ENCODE data around the gene ZNF280D. TPM values are rescaled to one million over a fixed set of nuclear protein-coding genes. Genes with fewer than 3 reads are reported as not detected.

The ZNF280D gene
- total RNA-seq, 1 experiment from 2014 or later, result 25.3 TPM

DNA sequence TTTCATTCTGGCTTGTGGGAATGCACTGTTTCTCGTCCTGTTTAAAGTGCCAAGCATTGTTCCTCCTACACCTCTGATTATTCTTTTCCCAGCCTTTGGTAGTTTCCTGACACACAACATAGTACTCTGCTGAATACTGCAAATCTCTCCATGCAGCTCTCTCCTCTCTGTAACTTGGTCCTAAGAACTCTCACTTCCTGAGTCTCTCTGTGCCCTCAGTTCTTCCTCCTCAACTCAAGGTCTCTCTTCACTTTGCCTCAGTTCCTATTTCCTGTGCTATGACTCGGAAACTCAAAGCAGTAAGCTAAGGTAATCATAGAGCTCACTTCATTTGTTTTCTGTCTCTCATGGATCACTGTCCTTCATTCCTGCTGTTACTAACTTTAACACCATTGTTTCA, 113.4 kb downstream of the ZNF280D start:
- Histone ChIP-seq H3K4me3 (replicated peaks in 1 of 2; ENCODE audit: low read depth in 1 of 2, low read length in 2 of 2) (no peak overlapping the region), H3K9me2 (ENCODE audit: insufficient read depth) (no peaks in the 10 kb centered on the region), H3K79me2 (ENCODE audit: insufficient read depth, low read length) (no peaks in the 10 kb centered on the region), H4K20me1 (ENCODE audit: insufficient read depth) (no peaks in the 10 kb centered on the region), H3K4me1 (ENCODE audit: control insufficient read depth in 1 of 2, insufficient read depth in 2 of 2, low read length in 2 of 2) (no peaks in the 10 kb centered on the region), H3K36me3 (ENCODE audit: control insufficient read depth in 1 of 2, insufficient read depth in 2 of 2, low read length in 2 of 2) (no peaks in the 10 kb centered on the region), H3K27me3 (ENCODE audit: insufficient read depth, low read length) (no peaks in the 10 kb centered on the region), H3K9ac (ENCODE audit: low read length) (no peak overlapping the region), H3K4me2 (ENCODE audit: low read length) (no peak overlapping the region), H3K9me3 (ENCODE audit: control insufficient read depth in 1 of 2, insufficient read depth in 1 of 2, low read depth in 1 of 2, low read length in 2 of 2) (no peaks in the 10 kb centered on the region), H3K27ac (ENCODE audit: low read depth, low read length) (no peak overlapping the region), H2AFZ (ENCODE audit: low read depth, low read length, poor library complexity, severe bottlenecking) (no peak overlapping the region)
- DNase-seq (ENCODE audit: low read depth, low spot score) (no peak), ATAC-seq (no peak)
- TF ChIP-seq ZNF274 (IDR thresholded peaks at IDR 0.05; ENCODE audit: low read depth, low read length), result no peak
- TF ChIP-seq POLR2A (IDR thresholded peaks at IDR 0.05; ENCODE audit: borderline replicate concordance, extremely low read depth, insufficient read depth, insufficient read length), result no peak
- no peak for TF ChIP-seq YY1 (IDR thresholded peaks at IDR 0.05; ENCODE audit: extremely low read depth, insufficient replicate concordance, low read depth, low read length)
- TF ChIP-seq SIN3A (IDR thresholded peaks at IDR 0.05; ENCODE audit: low read depth), result no peak
- TF ChIP-seq RAD21 (IDR thresholded peaks at IDR 0.05; ENCODE audit: low read depth), result no peak
- TF ChIP-seq ELF1 (IDR thresholded peaks at IDR 0.05; ENCODE audit: borderline replicate concordance, low read depth), result no peak
- no peak for TF ChIP-seq SRF (IDR thresholded peaks at IDR 0.05; ENCODE audit: low read depth)
- TF ChIP-seq CEBPB (IDR thresholded peaks at IDR 0.05; ENCODE audit: low read depth), result no peak
- no peak for TF ChIP-seq ZFX (IDR thresholded peaks at IDR 0.05)
- no peak for TF ChIP-seq EGR1 (IDR thresholded peaks at IDR 0.05; ENCODE audit: low read depth)
- TF ChIP-seq EZH2 (IDR thresholded peaks at IDR 0.05), result no peak
- TF ChIP-seq, protein P1, sequence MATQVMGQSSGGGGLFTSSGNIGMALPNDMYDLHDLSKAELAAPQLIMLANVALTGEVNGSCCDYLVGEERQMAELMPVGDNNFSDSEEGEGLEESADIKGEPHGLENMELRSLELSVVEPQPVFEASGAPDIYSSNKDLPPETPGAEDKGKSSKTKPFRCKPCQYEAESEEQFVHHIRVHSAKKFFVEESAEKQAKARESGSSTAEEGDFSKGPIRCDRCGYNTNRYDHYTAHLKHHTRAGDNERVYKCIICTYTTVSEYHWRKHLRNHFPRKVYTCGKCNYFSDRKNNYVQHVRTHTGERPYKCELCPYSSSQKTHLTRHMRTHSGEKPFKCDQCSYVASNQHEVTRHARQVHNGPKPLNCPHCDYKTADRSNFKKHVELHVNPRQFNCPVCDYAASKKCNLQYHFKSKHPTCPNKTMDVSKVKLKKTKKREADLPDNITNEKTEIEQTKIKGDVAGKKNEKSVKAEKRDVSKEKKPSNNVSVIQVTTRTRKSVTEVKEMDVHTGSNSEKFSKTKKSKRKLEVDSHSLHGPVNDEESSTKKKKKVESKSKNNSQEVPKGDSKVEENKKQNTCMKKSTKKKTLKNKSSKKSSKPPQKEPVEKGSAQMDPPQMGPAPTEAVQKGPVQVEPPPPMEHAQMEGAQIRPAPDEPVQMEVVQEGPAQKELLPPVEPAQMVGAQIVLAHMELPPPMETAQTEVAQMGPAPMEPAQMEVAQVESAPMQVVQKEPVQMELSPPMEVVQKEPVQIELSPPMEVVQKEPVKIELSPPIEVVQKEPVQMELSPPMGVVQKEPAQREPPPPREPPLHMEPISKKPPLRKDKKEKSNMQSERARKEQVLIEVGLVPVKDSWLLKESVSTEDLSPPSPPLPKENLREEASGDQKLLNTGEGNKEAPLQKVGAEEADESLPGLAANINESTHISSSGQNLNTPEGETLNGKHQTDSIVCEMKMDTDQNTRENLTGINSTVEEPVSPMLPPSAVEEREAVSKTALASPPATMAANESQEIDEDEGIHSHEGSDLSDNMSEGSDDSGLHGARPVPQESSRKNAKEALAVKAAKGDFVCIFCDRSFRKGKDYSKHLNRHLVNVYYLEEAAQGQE (IDR thresholded peaks at IDR 0.05; ENCODE audit: low read depth), result no peak
- no peak for TF ChIP-seq JUND (IDR thresholded peaks at IDR 0.05)
- ChIA-PET CTCF (no interaction called here), RAD21 (ENCODE audit: low non-redundant PET in 1 of 2, low total read pairs in 2 of 2, uncharacterized antibody in 2 of 2, unreplicated experiment in 2 of 2) (no interaction called here), POLR2A (no interaction called here)
- no TSS peak for BruUV-seq (replicated peaks)
- intact Hi-C loops (cut with micrococcal nuclease), result no loop called here
